HCT116 (cell line): ENCODE measurements around the gene EPN1. TPM values are rescaled to one million over a fixed set of nuclear protein-coding genes. Genes with fewer than 3 reads are reported as not detected.

Experiments used
- ATAC-seq: fragments of 200-7000 bp; cut with Tn5 transposase; 2 replicates; pipeline ENCODE4 v1.9.1; 2020; ENCODE audit warnings: mild to moderate bottlenecking, moderate library complexity
- BruUV-seq: library from RNA; stranded (reverse); fragments of 400-500 nt; replicated peaks from 2 replicates; lab custom pipeline; 2021; lab: Mats Ljungman, UMichigan
- CTCF ChIA-PET: fragments of 300-600 bp; sonication (Branson Sonifier 250); formaldehyde crosslinking; loops from one replicate; lab custom pipeline; 2021; ENCODE audit warnings: antibody characterized with exemption; lab: Charles Lee
- POLR2A ChIA-PET: fragments of 300-600, 350-600 bp; sonication (Branson Sonifier 250); formaldehyde crosslinking; loops from one replicate; lab custom pipeline; 2021; ENCODE audit warnings: antibody characterized with exemption; lab: Charles Lee
- RAD21 ChIA-PET, 2 experiments: fragments of 300-600 bp; sonication (Branson Sonifier 250); formaldehyde crosslinking; loops; one replicate each; lab custom pipeline; 2023; ENCODE audit warnings: low total read pairs in 2 of 2; ENCODE audit not compliant: uncharacterized antibody in 2 of 2, unreplicated experiment in 2 of 2, low non-redundant PET in 1 of 2; lab: Charles Lee
- DNase-seq: peaks from one replicate; pipeline ENCODE4 v3.0.0-alpha.2; 2010; ENCODE audit warnings: low read depth, low spot score
- H2AFZ ChIP-seq: fragments of 200-600 bp; shearing (Covaris generic), sonication (generic); 2 replicates; pipeline ENCODE4 v1.6.1; 2017; ENCODE audit warnings: low read depth, mixed run types, mixed read lengths, antibody characterized with exemption, low read length; ENCODE audit not compliant: poor library complexity, severe bottlenecking
- H3K27ac ChIP-seq: 2 replicates; pipeline ENCODE4 v1.5.1; 2012; ENCODE audit warnings: low read depth, low read length
- H3K27me3 ChIP-seq: fragments of 200-600 bp; sonication (generic); 2 replicates; pipeline ENCODE4 v1.6.1; 2016; ENCODE audit warnings: mixed run types, low read length, mixed read lengths; ENCODE audit not compliant: insufficient read depth
- H3K36me3 ChIP-seq, 2 experiments: fragments of 200-500 bp in 1 of 2; fragments of 200-600 bp in 1 of 2; sonication (Bioruptor generic) in 1 of 2; sonication (generic) in 1 of 2; 2 replicates each; pipeline versions ENCODE4 v1.5.1 to v1.6.1; 2014 to 2016; ENCODE audit warnings: low read length in 2 of 2, inconsistent platforms in 1 of 2, mixed read lengths in 1 of 2, mixed run types in 1 of 2; ENCODE audit not compliant: insufficient read depth in 2 of 2, control insufficient read depth in 1 of 2
- H3K4me1 ChIP-seq, 2 experiments: fragments of 200-600 bp in 1 of 2; sonication (generic) in 1 of 2; 2 replicates each; pipeline versions ENCODE4 v1.5.1 to v1.6.1; 2012 to 2017; ENCODE audit warnings: low read length in 2 of 2, inconsistent platforms in 1 of 2, mild to moderate bottlenecking in 1 of 2, mixed read lengths in 1 of 2, mixed run types in 1 of 2, moderate library complexity in 1 of 2; ENCODE audit not compliant: insufficient read depth in 2 of 2, control insufficient read depth in 1 of 2
- H3K4me2 ChIP-seq: fragments of 200-600 bp; sonication (generic); 2 replicates; pipeline ENCODE4 v1.6.1; 2017; ENCODE audit warnings: mixed run types, low read length, mixed read lengths
- H3K4me3 ChIP-seq, 2 experiments: fragments of 200-600 bp in 1 of 2; sonication (generic) in 1 of 2; replicated peaks in 1 of 2; 2 replicates each; pipeline ENCODE4 v1.5.1; 2011 to 2016; ENCODE audit warnings: low read length in 2 of 2, control low read depth in 1 of 2, low read depth in 1 of 2, mild to moderate bottlenecking in 1 of 2, mixed read lengths in 1 of 2, mixed run types in 1 of 2
- H3K79me2 ChIP-seq: fragments of 200-600 bp; sonication (generic); 2 replicates; pipeline ENCODE4 v1.6.1; 2017; ENCODE audit warnings: mild to moderate bottlenecking, mixed run types, low read length, moderate library complexity, mixed read lengths; ENCODE audit not compliant: insufficient read depth
- H3K9ac ChIP-seq: fragments of 200-600 bp; sonication (generic); 2 replicates; pipeline ENCODE4 v1.6.1; 2016; ENCODE audit warnings: low read length, mixed read lengths
- H3K9me2 ChIP-seq: fragments of 200-600 bp; sonication (generic), shearing (Covaris generic); 2 replicates; pipeline ENCODE4 v1.6.1; 2017; ENCODE audit warnings: mixed run types, mild to moderate bottlenecking, moderate library complexity; ENCODE audit not compliant: insufficient read depth
- H3K9me3 ChIP-seq, 2 experiments: fragments of 200-500 bp in 1 of 2; fragments of 200-600 bp in 1 of 2; sonication (Bioruptor generic) in 1 of 2; sonication (generic) in 1 of 2; 2 replicates each; pipeline ENCODE4 v1.6.1; 2014 to 2017; ENCODE audit warnings: low read length in 2 of 2, mixed read lengths in 2 of 2, inconsistent platforms in 1 of 2, low read depth in 1 of 2, mild to moderate bottlenecking in 1 of 2, mixed run types in 1 of 2, moderate library complexity in 1 of 2; ENCODE audit not compliant: control insufficient read depth in 1 of 2, insufficient read depth in 1 of 2
- H4K20me1 ChIP-seq: fragments of 200-600 bp; sonication (generic), shearing (Covaris generic); 2 replicates; pipeline ENCODE4 v1.6.1; 2017; ENCODE audit warnings: mixed run types, mild to moderate bottlenecking, moderate library complexity; ENCODE audit not compliant: insufficient read depth
- ATF3 ChIP-seq: IDR thresholded peaks from 2 replicates; pipeline ENCODE4 v1.6.1; 2012
- CBX3 ChIP-seq: IDR thresholded peaks from 2 replicates; pipeline ENCODE4 v1.6.1; 2012; ENCODE audit warnings: low read depth
- CEBPB ChIP-seq: IDR thresholded peaks from 2 replicates; pipeline ENCODE4 v1.6.1; 2012; ENCODE audit warnings: low read depth
- CTCF ChIP-seq, 3 experiments: fragments of 200-600 bp in 1 of 3; sonication (generic) in 1 of 3; IDR thresholded peaks in 2 of 3; conservative IDR thresholded peaks in 1 of 3; 2 replicates each; pipeline ENCODE4 v1.5.1; 2012 to 2017; ENCODE audit warnings: low read depth in 2 of 3, low read length in 2 of 3, antibody characterized with exemption in 1 of 3, borderline replicate concordance in 1 of 3, control low read depth in 1 of 3, mild to moderate bottlenecking in 1 of 3, mixed read lengths in 1 of 3, mixed run types in 1 of 3, moderate library complexity in 1 of 3; ENCODE audit not compliant: insufficient read depth in 1 of 3
- EGR1 ChIP-seq: IDR thresholded peaks from 2 replicates; pipeline ENCODE4 v1.6.1; 2012; ENCODE audit warnings: low read depth
- ELF1 ChIP-seq: IDR thresholded peaks from 2 replicates; pipeline ENCODE4 v1.6.1; 2012; ENCODE audit warnings: low read depth, borderline replicate concordance
- EZH2 ChIP-seq: fragments of 200-600 bp; sonication (generic); IDR thresholded peaks from 2 replicates; pipeline ENCODE4 v1.6.1; 2017; ENCODE audit warnings: antibody characterized with exemption, mixed run types
- EZH2phosphoT487 ChIP-seq: fragments of 200-600 bp; IDR thresholded peaks from 2 replicates; pipeline ENCODE4 v1.6.1; 2018; ENCODE audit warnings: antibody characterized with exemption, borderline replicate concordance
- POLR2A ChIP-seq: IDR thresholded peaks from 2 replicates; pipeline ENCODE4 v1.7.0; 2011; ENCODE audit warnings: borderline replicate concordance; ENCODE audit not compliant: insufficient read depth, insufficient read length; ENCODE audit errors: extremely low read depth
- POLR2AphosphoS5 ChIP-seq: IDR thresholded peaks from 2 replicates; pipeline ENCODE4 v1.6.1; 2011; ENCODE audit warnings: mild to moderate bottlenecking, low read depth, low read length, moderate library complexity
- RAD21 ChIP-seq: IDR thresholded peaks from 2 replicates; pipeline ENCODE4 v1.6.1; 2012; ENCODE audit warnings: low read depth, mild to moderate bottlenecking
- REST ChIP-seq: IDR thresholded peaks from 2 replicates; pipeline ENCODE4 v1.6.1; 2012; ENCODE audit warnings: low read depth
- SP1 ChIP-seq: IDR thresholded peaks from 2 replicates; pipeline ENCODE4 v1.6.1; 2012; ENCODE audit warnings: low read depth
- SRF ChIP-seq: IDR thresholded peaks from 2 replicates; pipeline ENCODE4 v1.6.1; 2012; ENCODE audit warnings: low read depth
- YY1 ChIP-seq: IDR thresholded peaks from 2 replicates; pipeline ENCODE4 v1.6.1; 2011; ENCODE audit warnings: low read length, low read depth, moderate library complexity, mild to moderate bottlenecking; ENCODE audit not compliant: insufficient replicate concordance; ENCODE audit errors: extremely low read depth
- ZBTB33 ChIP-seq: IDR thresholded peaks from 2 replicates; pipeline ENCODE4 v1.6.1; 2011; ENCODE audit warnings: mild to moderate bottlenecking, low read length, moderate library complexity; ENCODE audit not compliant: insufficient replicate concordance; ENCODE audit errors: extremely low read depth
- ZFX ChIP-seq: fragments of 450-650 bp; IDR thresholded peaks from 2 replicates; pipeline ENCODE4 v1.6.1; 2017
- ZNF274 ChIP-seq: fragments of 200-500 bp; sonication (Bioruptor generic); IDR thresholded peaks from 2 replicates; pipeline ENCODE4 v1.6.1; 2014; ENCODE audit warnings: mild to moderate bottlenecking, low read depth, low read length, inconsistent platforms
- intact Hi-C: fragments of 100-400 bp; cut with micrococcal nuclease; formaldehyde crosslinking; loops from 2 replicates; pipeline ENCODE4 v1.10.0; 2022
- total RNA-seq: library from RNA; stranded (reverse); gene quantifications from one replicate; pipeline ENCODE4 v1.2.1, GENCODE V29; 2021; ENCODE audit not compliant: unreplicated experiment

The EPN1 gene
- total RNA-seq, 1 experiment from 2014 or later: 122 TPM

- ChIA-PET CTCF (interaction anchor here (0.6 kb wide), 1 partner anchor 8 kb away, joined by 3 read pairs; no protein-coding TSS in a partner anchor), RAD21 (no interaction called here), POLR2A (interaction anchor here (1.4 kb wide), 1 partner anchor 9 kb away, joined by 3 read pairs; the partner anchor contains the start of gene U2AF2)
- Histone ChIP-seq H4K20me1 (no peaks in the 10 kb centered on the region), H3K9me2 (no peaks in the 10 kb centered on the region), H3K79me2 (peaks cover 45% of the 10 kb centered on the region), H3K4me1 (peaks cover 6 to 29% of the 10 kb centered on the region in 2 experiments; a peak in 3 of 4 replicates), H3K9me3 (no peaks in the 10 kb centered on the region), H3K4me3 (no peak overlapping the region), H3K9ac (0 out of 2 replicates have a peak overlapping the region, but pooled peaks have one; percentile 99), H3K36me3 (peaks cover 10 to 12% of the 10 kb centered on the region in 2 experiments; a peak in 3 of 4 replicates), H2AFZ (no peak overlapping the region), H3K27ac (0 out of 2 replicates have a peak overlapping the region, but pooled peaks have one; percentile 13), H3K27me3 (no peaks in the 10 kb centered on the region), H3K4me2 (peak overlapping the region; percentile 75; the same call in 1 of the 2 replicates)
- no TSS peak for BruUV-seq
- no peak for TF ChIP-seq POLR2AphosphoS5
- no peak for TF ChIP-seq ZFX
- no peak for TF ChIP-seq EZH2phosphoT487
- TF ChIP-seq SP1: no peak
- no peak for TF ChIP-seq REST
- no peak for TF ChIP-seq YY1
- TF ChIP-seq ATF3: no peak
- no peak for TF ChIP-seq CTCF (IDR thresholded peaks at IDR 0.05 in 2 of 3, conservative IDR thresholded peaks at IDR 0.05 in 1 of 3; ENCODE audit: borderline replicate concordance in 1 of 3, insufficient read depth in 1 of 3, low read depth in 2 of 3, low read length in 2 of 3)
- no peak for TF ChIP-seq SRF
- no peak for TF ChIP-seq ZNF274
- no peak for TF ChIP-seq CBX3
- no peak for TF ChIP-seq EGR1
- no peak for TF ChIP-seq CEBPB
- TF ChIP-seq EZH2: no peak
- TF ChIP-seq POLR2A: no peak
- no peak for TF ChIP-seq RAD21
- TF ChIP-seq ELF1: no peak
- no peak for TF ChIP-seq ZBTB33
- DNase-seq: no peak
- intact Hi-C loops: no loop called here
- ATAC-seq: no peak
Measured at GRCh38 chr19:55645512-55645881, 29.5 kb upstream of the EPN1 start.
